Tibial nerve (tissue), 4 donors: ENCODE measurements around the gene PARD3B.

ENCODE experiments used
- EP300 ChIP-seq, 2 donors: sonication (generic); formaldehyde crosslinking; IDR thresholded peaks; one replicate each; pipeline ENCODE4 v1.6.1; 2017; ENCODE audit warnings: antibody characterized with exemption in 2 of 2, mild to moderate bottlenecking in 1 of 2
- POLR2A ChIP-seq, 2 donors: fragments of 450-650 bp; IDR thresholded peaks; one replicate each; pipeline ENCODE4 v1.6.1; 2017; ENCODE audit warnings: antibody characterized with exemption in 2 of 2, mild to moderate bottlenecking in 2 of 2, moderate library complexity in 2 of 2
- TF ChIP-seq, protein P1 (sequence below), 5 experiments: fragments of 200-600 bp in 3 of 5; fragments of 450-650 bp in 2 of 5; sonication (generic) in 3 of 5; IDR thresholded peaks; one replicate each; pipeline ENCODE4 v1.5.1; 2016 to 2019; ENCODE audit warnings: antibody characterized with exemption in 5 of 5, mild to moderate bottlenecking in 3 of 5, moderate library complexity in 2 of 5

DNA sequence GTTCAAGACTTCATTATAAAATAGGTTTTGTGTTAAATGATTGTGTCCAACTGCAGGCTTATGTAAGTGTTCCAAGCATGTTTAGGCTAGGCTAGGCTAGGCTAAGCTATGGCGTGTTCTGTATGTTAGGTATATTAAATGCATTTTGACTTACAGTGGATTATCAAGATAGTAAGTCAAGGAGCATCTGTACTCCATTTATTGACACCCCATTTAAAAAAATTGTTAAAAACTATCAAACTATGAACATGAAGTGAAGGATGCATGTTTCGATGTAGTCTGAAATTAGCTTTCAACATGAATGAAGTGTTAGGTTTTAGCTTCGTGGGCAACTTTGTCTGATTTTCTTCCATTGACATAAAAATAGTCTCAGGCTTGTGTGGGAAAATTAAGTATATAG, 290.5 kb downstream of the PARD3B start:
- TF ChIP-seq, protein P1, sequence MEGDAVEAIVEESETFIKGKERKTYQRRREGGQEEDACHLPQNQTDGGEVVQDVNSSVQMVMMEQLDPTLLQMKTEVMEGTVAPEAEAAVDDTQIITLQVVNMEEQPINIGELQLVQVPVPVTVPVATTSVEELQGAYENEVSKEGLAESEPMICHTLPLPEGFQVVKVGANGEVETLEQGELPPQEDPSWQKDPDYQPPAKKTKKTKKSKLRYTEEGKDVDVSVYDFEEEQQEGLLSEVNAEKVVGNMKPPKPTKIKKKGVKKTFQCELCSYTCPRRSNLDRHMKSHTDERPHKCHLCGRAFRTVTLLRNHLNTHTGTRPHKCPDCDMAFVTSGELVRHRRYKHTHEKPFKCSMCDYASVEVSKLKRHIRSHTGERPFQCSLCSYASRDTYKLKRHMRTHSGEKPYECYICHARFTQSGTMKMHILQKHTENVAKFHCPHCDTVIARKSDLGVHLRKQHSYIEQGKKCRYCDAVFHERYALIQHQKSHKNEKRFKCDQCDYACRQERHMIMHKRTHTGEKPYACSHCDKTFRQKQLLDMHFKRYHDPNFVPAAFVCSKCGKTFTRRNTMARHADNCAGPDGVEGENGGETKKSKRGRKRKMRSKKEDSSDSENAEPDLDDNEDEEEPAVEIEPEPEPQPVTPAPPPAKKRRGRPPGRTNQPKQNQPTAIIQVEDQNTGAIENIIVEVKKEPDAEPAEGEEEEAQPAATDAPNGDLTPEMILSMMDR (IDR thresholded peaks at IDR 0.05): no peak
- TF ChIP-seq POLR2A (IDR thresholded peaks at IDR 0.05) (no peak), EP300 (IDR thresholded peaks at IDR 0.05) (no peak)
